GM12878 (cell line): ENCODE data around the gene SANBR. TPM values are rescaled to one million over a fixed set of nuclear protein-coding genes. Genes with fewer than 3 reads are reported as not detected.

ENCODE experiments used
- ATAC-seq: fragments of 200-7000 bp; cut with Tn5 transposase; 3 replicates; pipeline ENCODE4 v1.9.1; 2020; ENCODE audit warnings: mild to moderate bottlenecking, moderate library complexity
- BruUV-seq: library from RNA; stranded (reverse); fragments of 400-500 nt; replicated peaks from 2 replicates; lab custom pipeline; 2021; lab: Mats Ljungman, UMichigan
- CTCF ChIA-PET: fragments of 300-600 bp; sonication (Branson Sonifier 250); formaldehyde crosslinking; extraction: SDS; loops from one replicate; lab custom pipeline; 2021; ENCODE audit warnings: inconsistent platforms; lab: Yijun Ruan, JAX
- POLR2A ChIA-PET: fragments of 350-600 bp; formaldehyde crosslinking; extraction: SDS; loops from one replicate; lab custom pipeline; 2021; ENCODE audit warnings: inconsistent platforms; lab: Charles Lee
- RAD21 ChIA-PET: fragments of 300-600 bp; sonication (Branson Sonifier 250); formaldehyde crosslinking; loops from one replicate; lab custom pipeline; 2023; ENCODE audit warnings: antibody characterized with exemption; ENCODE audit not compliant: unreplicated experiment; lab: Charles Lee
- SMC1A ChIA-PET: fragments of 300-600 bp; sonication (Branson Sonifier 250); formaldehyde crosslinking; loops from one replicate; lab custom pipeline; 2023; ENCODE audit not compliant: unreplicated experiment, uncharacterized antibody; lab: Charles Lee
- DNase-seq: peaks from one replicate; pipeline ENCODE4 v3.0.0-alpha.2; 2011; ENCODE audit warnings: low read depth, low spot score
- FAIRE-seq: peaks from 3 replicates; lab custom pipeline; 2011; peaks lifted over from hg19 to GRCh38; lab: Jason Lieb, UNC
- H2AFZ ChIP-seq: 2 replicates; pipeline ENCODE4 v1.6.0; 2011; ENCODE audit warnings: low read depth, low read length, control low read depth; ENCODE audit not compliant: control insufficient read depth
- H3K27ac ChIP-seq: 2 replicates; pipeline ENCODE4 v1.5.1; 2011; ENCODE audit warnings: control low read depth; ENCODE audit not compliant: control insufficient read depth, insufficient read depth
- H3K27me3 ChIP-seq, 2 experiments: replicated peaks in 1 of 2; 2 replicates each; pipeline versions ENCODE4 v1.6.0 to v1.6.1; 2011; ENCODE audit warnings: low read length in 1 of 2; ENCODE audit not compliant: control insufficient read depth in 2 of 2, insufficient read depth in 2 of 2
- H3K36me3 ChIP-seq, 2 experiments: 2 replicates each; pipeline ENCODE4 v1.5.1; 2011; ENCODE audit warnings: low read length in 1 of 2; ENCODE audit not compliant: control insufficient read depth in 2 of 2, insufficient read depth in 2 of 2
- H3K4me1 ChIP-seq: 2 replicates; pipeline ENCODE4 v1.6.1; 2011; ENCODE audit warnings: mild to moderate bottlenecking, low read length, moderate library complexity, mixed read lengths; ENCODE audit not compliant: control insufficient read depth, insufficient read depth
- H3K4me2 ChIP-seq: 2 replicates; pipeline ENCODE4 v1.6.0; 2011; ENCODE audit warnings: control low read depth; ENCODE audit not compliant: control insufficient read depth, insufficient read depth
- H3K4me3 ChIP-seq: fragments of 200-600 bp; sonication (generic); 2 replicates; pipeline ENCODE4 v1.5.1; 2016
- H3K79me2 ChIP-seq: 2 replicates; pipeline ENCODE4 v1.6.0; 2011; ENCODE audit warnings: low read length; ENCODE audit not compliant: control insufficient read depth, insufficient read depth
- H3K9ac ChIP-seq: 2 replicates; pipeline ENCODE4 v1.8.0; 2011; ENCODE audit warnings: low read length, control low read depth, mixed read lengths; ENCODE audit not compliant: control insufficient read depth, insufficient read depth
- H3K9me3 ChIP-seq: replicated peaks from 3 replicates; pipeline ENCODE4 v1.5.1; 2011; ENCODE audit warnings: mild to moderate bottlenecking, low read length; ENCODE audit not compliant: control insufficient read depth, insufficient read depth
- H4K20me1 ChIP-seq: 2 replicates; pipeline ENCODE4 v1.6.0; 2011; ENCODE audit not compliant: control insufficient read depth, insufficient read depth
- ELK1 ChIP-seq: IDR thresholded peaks from 2 replicates; pipeline ENCODE4 v1.6.1; 2012; ENCODE audit warnings: low read depth, low read length, improper control_type of control experiment
- IKZF1 ChIP-seq: fragments of 450-650 bp; conservative IDR thresholded peaks from 2 replicates; pipeline ENCODE4 v1.6.1; 2017; ENCODE audit warnings: antibody characterized with exemption, mild to moderate bottlenecking
- KAT2A ChIP-seq: conservative IDR thresholded peaks from 2 replicates; pipeline ENCODE4 v1.6.1; 2011; ENCODE audit warnings: low read depth, low read length; ENCODE audit not compliant: control insufficient read depth
- NR2C1 ChIP-seq: fragments of 450-650 bp; IDR thresholded peaks from 2 replicates; pipeline ENCODE4 v1.6.1; 2017; ENCODE audit warnings: antibody characterized with exemption, mild to moderate bottlenecking, moderate library complexity
- PBX3 ChIP-seq: IDR thresholded peaks from 2 replicates; pipeline ENCODE4 v1.6.1; 2011; ENCODE audit warnings: mild to moderate bottlenecking, low read depth, low read length, moderate library complexity; ENCODE audit not compliant: insufficient replicate concordance
- SREBF2 ChIP-seq: IDR thresholded peaks from 2 replicates; pipeline ENCODE4 v1.6.1; 2012; ENCODE audit warnings: mild to moderate bottlenecking, low read length
- STAT1 ChIP-seq: fragments of 450-650 bp; conservative IDR thresholded peaks from 2 replicates; pipeline ENCODE4 v1.6.1; 2014; ENCODE audit warnings: antibody characterized with exemption, mild to moderate bottlenecking
- STAT3 ChIP-seq: IDR thresholded peaks from 2 replicates; pipeline ENCODE4 v1.6.1; 2011; ENCODE audit warnings: low read depth, low read length, improper control_type of control experiment
- SUPT20H ChIP-seq: IDR thresholded peaks from 2 replicates; pipeline ENCODE4 v1.6.1; 2011; ENCODE audit warnings: low read depth, mild to moderate bottlenecking, low read length, moderate library complexity, borderline replicate concordance; ENCODE audit not compliant: control insufficient read depth
- ZBTB11 ChIP-seq: fragments of 450-650 bp; formaldehyde crosslinking; IDR thresholded peaks from 2 replicates; pipeline ENCODE4 v1.5.0; 2022; ENCODE audit warnings: mild to moderate bottlenecking, missing genetic modification characterization
- WGBS: methylation state at CpG from one replicate; pipeline ENCODE4 v1.1.6; 2016; ENCODE audit warnings: low lambda C conversion rate; ENCODE audit not compliant: insufficient replicate concordance, insufficient coverage; ENCODE audit errors: missing lambda C conversion rate; 5-methylcytosine and 5-hydroxymethylcytosine counted together
- in situ Hi-C: fragments of 300-500 bp; cut with MboI; formaldehyde crosslinking; loops from 9 replicates; pipeline ENCODE4 v1.14.3; 2018; ENCODE audit warnings: mixed read lengths
- intact Hi-C: fragments of 100-400 bp; cut with micrococcal nuclease; formaldehyde crosslinking; loops from one replicate; pipeline ENCODE4 v1.14.2; 2022; ENCODE audit not compliant: unreplicated experiment
- polyA plus RNA-seq, 11 experiments: library from polyadenylated mRNA; depleted of rRNA in 4 of 11; unstranded in 6 of 11; stranded (reverse) in 5 of 11; fragments of >200 nt; fragmentation: Nextera tagmentation in 4 of 11; fragmentation: Illumina TruSeq in 1 of 11; extraction: Ambion mirVana in 4 of 11; extraction: Trizol in 1 of 11; gene quantifications; 1 replicate in 1 of 11; 2 replicates in 10 of 11; pipeline versions ENCODE4 v1.2.1 to v1.2.3, GENCODE V29; 2011 to 2016; ENCODE audit warnings: inconsistent platforms in 2 of 11, missing spikeins in 2 of 11, low read depth in 1 of 11
- total RNA-seq, 4 experiments: library from RNA; depleted of rRNA in 3 of 4; stranded (reverse); fragments of >200 nt in 3 of 4; fragmentation: Illumina TruSeq in 1 of 4; extraction: Trizol in 1 of 4; gene quantifications; 2 replicates each; pipeline versions ENCODE4 v1.2.1 to v1.2.3, GENCODE V29; 2013 to 2021
- TF ChIP-seq, protein P1 (sequence below): fragments of 450-650 bp; IDR thresholded peaks from 2 replicates; pipeline ENCODE4 v1.6.1; 2017; ENCODE audit warnings: antibody characterized with exemption, mild to moderate bottlenecking, moderate library complexity
- TF ChIP-seq, protein P2 (sequence below): fragments of 450-650 bp; conservative IDR thresholded peaks from 2 replicates; pipeline ENCODE4 v1.6.1; 2017; ENCODE audit warnings: mild to moderate bottlenecking, moderate library complexity

The SANBR gene
- total and polyA plus RNA-seq, 10 of the 15 experiments (the other 5 are each of a cell fraction or from before 2014, with no cell fraction given), result 2.2 to 11.0 (median 7.0) TPM

DNA sequence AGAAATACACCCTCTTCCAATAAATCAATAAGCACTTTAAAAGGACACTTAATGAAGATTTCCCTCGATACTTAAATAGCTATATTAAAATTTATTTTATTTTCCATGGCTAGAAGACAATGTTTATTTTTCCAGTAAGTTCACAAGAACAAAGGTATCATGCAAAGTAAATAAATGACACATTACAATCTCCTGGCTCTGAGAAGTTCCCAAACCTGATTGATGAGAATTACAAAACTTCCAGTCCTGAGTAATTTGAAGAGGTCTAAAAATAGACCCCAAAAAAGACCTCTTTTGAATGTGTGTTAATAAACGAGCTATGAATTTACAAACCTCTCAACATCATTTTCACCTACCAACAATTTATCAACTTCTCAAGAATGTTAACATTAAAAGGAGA, 49.7 kb upstream of the SANBR start:
- Histone ChIP-seq H4K20me1 (no peaks in the 10 kb centered on the region), H3K79me2 (peaks cover 50% of the 10 kb centered on the region), H3K4me3 (peak overlapping the region; percentile 97), H3K27ac (peak overlapping the region; percentile 96; the same call in 1 of the 2 replicates), H3K4me1 (peaks cover 5% of the 10 kb centered on the region; the same call in 1 of the 2 replicates), H2AFZ (no peak overlapping the region), H3K36me3 (peaks cover 0 to 2% of the 10 kb centered on the region in 2 experiments; a peak in 2 of 4 replicates), H3K9me3 (peaks cover under 1% of the 10 kb centered on the region; the same call in 1 of the 3 replicates), H3K27me3 (no peaks in the 10 kb centered on the region), H3K4me2 (peak overlapping the region; percentile 80), H3K9ac (peak overlapping the region; percentile 94)
- in situ Hi-C loops (no loop called here), intact Hi-C loops (loop anchor here (5.0 kb wide), 1 partner anchor 51 kb away; the partner anchor contains the start of gene SANBR)
- SMC1A ChIA-PET, result interaction anchor here (0.5 to 1.2 kb wide), 6 partner anchors 10 to 219 kb away, joined by 3 to 5 read pairs (median 3); no protein-coding TSS in a partner anchor
- FAIRE-seq (no peak), DNase-seq (no peak), ATAC-seq (no peak)
- POLR2A ChIA-PET, result interaction anchor here (0.5 kb wide), 1 partner anchor 592 kb away, joined by 9 read pairs; no protein-coding TSS in a partner anchor
- CTCF ChIA-PET, result interaction anchor here (0.8 to 2.5 kb wide), 4 partner anchors 16 to 211 kb away, joined by 3 to 9 read pairs (median 4); no protein-coding TSS in a partner anchor
- 0% methylated on average over 2 of the region's 2 CpGs for WGBS
- RAD21 ChIA-PET, result no interaction called here
- BruUV-seq, result no TSS peak
- TF ChIP-seq IKZF1, result no peak
- no peak for TF ChIP-seq SUPT20H
- TF ChIP-seq, protein P1, sequence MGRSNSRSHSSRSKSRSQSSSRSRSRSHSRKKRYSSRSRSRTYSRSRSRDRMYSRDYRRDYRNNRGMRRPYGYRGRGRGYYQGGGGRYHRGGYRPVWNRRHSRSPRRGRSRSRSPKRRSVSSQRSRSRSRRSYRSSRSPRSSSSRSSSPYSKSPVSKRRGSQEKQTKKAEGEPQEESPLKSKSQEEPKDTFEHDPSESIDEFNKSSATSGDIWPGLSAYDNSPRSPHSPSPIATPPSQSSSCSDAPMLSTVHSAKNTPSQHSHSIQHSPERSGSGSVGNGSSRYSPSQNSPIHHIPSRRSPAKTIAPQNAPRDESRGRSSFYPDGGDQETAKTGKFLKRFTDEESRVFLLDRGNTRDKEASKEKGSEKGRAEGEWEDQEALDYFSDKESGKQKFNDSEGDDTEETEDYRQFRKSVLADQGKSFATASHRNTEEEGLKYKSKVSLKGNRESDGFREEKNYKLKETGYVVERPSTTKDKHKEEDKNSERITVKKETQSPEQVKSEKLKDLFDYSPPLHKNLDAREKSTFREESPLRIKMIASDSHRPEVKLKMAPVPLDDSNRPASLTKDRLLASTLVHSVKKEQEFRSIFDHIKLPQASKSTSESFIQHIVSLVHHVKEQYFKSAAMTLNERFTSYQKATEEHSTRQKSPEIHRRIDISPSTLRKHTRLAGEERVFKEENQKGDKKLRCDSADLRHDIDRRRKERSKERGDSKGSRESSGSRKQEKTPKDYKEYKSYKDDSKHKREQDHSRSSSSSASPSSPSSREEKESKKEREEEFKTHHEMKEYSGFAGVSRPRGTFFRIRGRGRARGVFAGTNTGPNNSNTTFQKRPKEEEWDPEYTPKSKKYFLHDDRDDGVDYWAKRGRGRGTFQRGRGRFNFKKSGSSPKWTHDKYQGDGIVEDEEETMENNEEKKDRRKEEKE, result no peak
- no peak for TF ChIP-seq SREBF2
- TF ChIP-seq STAT3, result no peak
- TF ChIP-seq ZBTB11 (CRISPR knock-in tag), result no peak
- no peak for TF ChIP-seq ELK1
- TF ChIP-seq, protein P2, sequence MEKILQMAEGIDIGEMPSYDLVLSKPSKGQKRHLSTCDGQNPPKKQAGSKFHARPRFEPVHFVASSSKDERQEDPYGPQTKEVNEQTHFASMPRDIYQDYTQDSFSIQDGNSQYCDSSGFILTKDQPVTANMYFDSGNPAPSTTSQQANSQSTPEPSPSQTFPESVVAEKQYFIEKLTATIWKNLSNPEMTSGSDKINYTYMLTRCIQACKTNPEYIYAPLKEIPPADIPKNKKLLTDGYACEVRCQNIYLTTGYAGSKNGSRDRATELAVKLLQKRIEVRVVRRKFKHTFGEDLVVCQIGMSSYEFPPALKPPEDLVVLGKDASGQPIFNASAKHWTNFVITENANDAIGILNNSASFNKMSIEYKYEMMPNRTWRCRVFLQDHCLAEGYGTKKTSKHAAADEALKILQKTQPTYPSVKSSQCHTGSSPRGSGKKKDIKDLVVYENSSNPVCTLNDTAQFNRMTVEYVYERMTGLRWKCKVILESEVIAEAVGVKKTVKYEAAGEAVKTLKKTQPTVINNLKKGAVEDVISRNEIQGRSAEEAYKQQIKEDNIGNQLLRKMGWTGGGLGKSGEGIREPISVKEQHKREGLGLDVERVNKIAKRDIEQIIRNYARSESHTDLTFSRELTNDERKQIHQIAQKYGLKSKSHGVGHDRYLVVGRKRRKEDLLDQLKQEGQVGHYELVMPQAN, result no peak
- TF ChIP-seq STAT1, result no peak
- no peak for TF ChIP-seq KAT2A
- TF ChIP-seq NR2C1, result no peak
- no peak for TF ChIP-seq PBX3
